Kidney (tissue), 14 donors: Measurements from ENCODE around the gene JPH3. TPM values are rescaled to one million over a fixed set of nuclear protein-coding genes. Genes with fewer than 3 reads are reported as not detected.

ENCODE experiments used
- DNase-seq, 5 donors: peaks; one replicate each; pipeline ENCODE4 v3.0.0-alpha.2; 2013 to 2020
- FAIRE-seq: peaks from 2 replicates; lab custom pipeline; 2012; peaks lifted over from hg19 to GRCh38; lab: Jason Lieb, UNC
- H3K27ac ChIP-seq, 2 donors: one replicate each; pipeline ENCODE4 v1.7.0; 2013; ENCODE audit warnings: low read depth in 2 of 2, low read length in 2 of 2, inconsistent platforms in 1 of 2
- H3K27me3 ChIP-seq: one replicate; pipeline ENCODE4 v1.7.1; 2013; ENCODE audit warnings: low read length, inconsistent platforms; ENCODE audit not compliant: control insufficient read depth, insufficient read depth
- H3K36me3 ChIP-seq, 3 donors: one replicate each; pipeline versions ENCODE4 v1.7.0 to v1.7.1; 2013; ENCODE audit warnings: low read length in 3 of 3, control low read depth in 1 of 3, inconsistent platforms in 1 of 3; ENCODE audit not compliant: insufficient read depth in 3 of 3, control insufficient read depth in 2 of 3
- H3K4me1 ChIP-seq, 3 donors: one replicate each; pipeline versions ENCODE4 v1.7.0 to v1.7.1; 2013; ENCODE audit warnings: low read length in 3 of 3, inconsistent platforms in 1 of 3, low read depth in 1 of 3; ENCODE audit not compliant: control insufficient read depth in 2 of 3, insufficient read depth in 2 of 3
- H3K4me3 ChIP-seq, 3 donors: one replicate each; pipeline versions ENCODE4 v1.7.0 to v1.8.1; 2013; ENCODE audit warnings: low read length in 3 of 3, control low read depth in 1 of 3, inconsistent platforms in 1 of 3
- H3K9ac ChIP-seq, 3 donors: one replicate each; pipeline versions ENCODE4 v1.7.0 to v1.7.1; 2013; ENCODE audit warnings: low read length in 3 of 3, control low read depth in 1 of 3, inconsistent platforms in 1 of 3
- H3K9me3 ChIP-seq, 3 donors: one replicate each; pipeline versions ENCODE4 v1.7.0 to v1.7.1; 2013; ENCODE audit warnings: low read length in 3 of 3, control low read depth in 1 of 3, inconsistent platforms in 1 of 3; ENCODE audit not compliant: control insufficient read depth in 2 of 3, insufficient read depth in 1 of 3
- CTCF ChIP-seq: IDR thresholded peaks from 3 replicates; pipeline ENCODE4 v1.5.1; 2012; ENCODE audit warnings: mild to moderate bottlenecking, moderate library complexity, borderline replicate concordance; ENCODE audit not compliant: insufficient read depth; ENCODE audit errors: extremely low read depth
- intact Hi-C: fragments of 100-400 bp; cut with DNase I; formaldehyde crosslinking; loops from one replicate; pipeline ENCODE4 v1.11.1; 2022
- polyA plus RNA-seq: library from polyadenylated mRNA; stranded (reverse); fragments of 350-450 nt; fragmentation: Illumina TruSeq; extraction: RNeasy Lipid Tissue Mini Kit (QIAGEN cat#74804); gene quantifications from one replicate; pipeline ENCODE4 v1.2.3, GENCODE V29; 2014; ENCODE audit warnings: low read depth, low replicate concordance; ENCODE audit not compliant: insufficient read depth
- total RNA-seq: library from RNA; stranded (reverse); fragmentation: NEBNext Ultra II Directional; extraction: Animal tissue kit (Norgen Biotek cat#: 25700); gene quantifications from one replicate; pipeline ENCODE4 v1.2.1, GENCODE V29; 2021
- donor health status: control.
- donor health status: control.
- donor health status: control.
- donor health status: control.
- donor health status: control.
- donor health status: DM: yes; HTN: yes; CAD: no.
- donor health status: Normal renal cell carcinoma (clear cell type).

The JPH3 gene
- total and polyA plus RNA-seq, 2 donors from 2014 or later: 0.69 TPM; not detected in 1

- DNase-seq (no peak), FAIRE-seq (no peak)
- intact Hi-C loops: no loop called here
- TF ChIP-seq CTCF: no peak
- Histone ChIP-seq H3K4me1 (no peaks in the 10 kb centered on the region), H3K27me3 (no peaks in the 10 kb centered on the region), H3K9ac (no peak overlapping the region), H3K9me3 (no peaks in the 10 kb centered on the region), H3K27ac (no peak overlapping the region), H3K36me3 (peaks cover 0 to 4% (median 0%) of the 10 kb centered on the region in 3 donors), H3K4me3 (no peak overlapping the region)
These were observed 94.4 kb downstream of the JPH3 start for GRCh38 chr16:87696726-87697125.

DNA sequence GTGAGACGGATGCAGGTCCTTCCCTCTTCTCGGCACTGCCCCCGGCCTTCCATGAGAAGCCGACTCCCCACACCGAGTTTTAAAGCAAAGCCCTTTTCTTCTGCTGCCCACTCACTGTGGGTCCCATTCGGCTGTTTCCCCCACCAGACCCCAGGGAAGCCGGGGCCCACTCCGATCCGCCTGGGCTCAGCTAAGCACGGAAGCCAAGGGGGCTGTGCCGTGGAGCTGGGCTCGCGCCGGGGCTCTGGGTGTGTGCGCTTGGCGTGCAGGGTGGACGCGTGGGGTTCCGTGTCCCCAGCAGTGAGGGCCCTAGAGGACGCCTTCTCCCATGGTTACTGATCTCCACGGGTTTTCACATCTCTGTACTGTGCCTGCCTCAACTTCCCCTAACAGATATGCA is 94.9 kb downstream of the JPH3 start:
- Histone ChIP-seq H3K27me3 (no peaks in the 10 kb centered on the region), H3K9ac (no peak overlapping the region), H3K4me1 (peaks cover 0 to 2% (median 0%) of the 10 kb centered on the region in 3 donors), H3K27ac (no peak overlapping the region), H3K9me3 (no peaks in the 10 kb centered on the region), H3K4me3 (no peak overlapping the region), H3K36me3 (peaks cover 0 to 4% (median 0%) of the 10 kb centered on the region in 3 donors)
- intact Hi-C loops: no loop called here
- TF ChIP-seq CTCF: no peak
- peak in 1 of 5 donors; percentile 73 for DNase-seq
- no peak for FAIRE-seq

GRCh38 chr16:87697792-87698191 is 95.5 kb downstream of the JPH3 start:
- DNase-seq (no peak), FAIRE-seq (no peak)
- Histone ChIP-seq H3K4me3 (no peak overlapping the region), H3K36me3 (peaks cover 0 to 4% (median 0%) of the 10 kb centered on the region in 3 donors), H3K9me3 (no peaks in the 10 kb centered on the region), H3K4me1 (peaks cover 0 to 2% (median 0%) of the 10 kb centered on the region in 3 donors), H3K27ac (no peak overlapping the region), H3K9ac (no peak overlapping the region), H3K27me3 (no peaks in the 10 kb centered on the region)
- no peak for TF ChIP-seq CTCF
- intact Hi-C loops: no loop called here

DNA sequence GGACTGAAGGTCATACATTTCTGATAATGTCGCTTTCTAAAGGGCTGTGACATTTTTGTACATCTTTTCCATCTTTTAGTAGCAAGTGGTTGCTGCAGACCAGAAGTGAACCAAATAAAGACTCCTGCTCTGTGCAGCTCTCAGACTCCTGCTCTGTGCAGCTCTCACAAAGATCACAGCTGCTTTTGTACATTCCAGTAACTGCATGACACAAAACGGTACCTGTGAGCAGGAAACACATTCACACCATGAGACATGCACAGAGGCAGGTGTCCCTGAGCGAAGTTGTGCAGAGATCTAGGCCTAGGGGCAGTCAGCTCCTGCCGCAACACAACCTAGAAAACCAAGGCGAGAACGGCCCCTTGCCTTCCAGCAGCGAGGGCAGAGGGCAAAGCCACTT is 95.9 kb downstream of the JPH3 start:
- Histone ChIP-seq H3K36me3 (peaks cover 0 to 4% (median 0%) of the 10 kb centered on the region in 3 donors), H3K9me3 (no peaks in the 10 kb centered on the region), H3K9ac (no peak overlapping the region), H3K27me3 (no peaks in the 10 kb centered on the region), H3K27ac (no peak overlapping the region), H3K4me1 (peaks cover 0 to 2% (median 0%) of the 10 kb centered on the region in 3 donors), H3K4me3 (no peak overlapping the region)
- no peak for TF ChIP-seq CTCF
- intact Hi-C loops: no loop called here
- DNase-seq (no peak), FAIRE-seq (no peak)
